ENCODE data around the gene WDR91.

DNA sequence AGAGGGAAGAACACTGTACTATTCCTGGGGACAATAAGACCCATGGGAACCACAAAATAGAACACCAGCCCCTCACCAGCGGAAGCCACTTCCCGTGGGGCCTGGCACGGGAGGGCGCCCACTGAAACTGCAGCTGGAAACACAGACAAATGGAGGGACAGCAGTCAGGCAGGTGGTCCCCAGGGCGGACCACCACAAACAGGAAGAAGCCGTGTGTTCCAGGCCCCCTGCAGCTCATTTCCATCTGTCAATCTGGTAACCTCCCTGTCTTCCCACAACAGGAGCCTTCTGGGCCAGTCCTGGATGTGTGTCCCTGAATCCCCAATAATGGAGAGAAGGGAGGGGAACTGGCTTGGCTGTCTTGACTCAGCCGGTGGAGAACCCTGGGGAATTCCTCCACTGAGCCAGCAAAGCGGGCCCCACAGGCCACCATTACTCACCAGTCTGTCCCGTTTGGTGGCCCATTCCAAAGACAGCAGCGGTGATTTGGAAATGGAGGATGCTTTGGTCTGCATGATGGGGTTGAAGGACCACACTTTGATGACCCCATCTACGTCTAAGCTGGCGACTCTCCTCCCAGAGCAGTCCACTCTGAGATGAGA is 16.7 kb downstream of the WDR91 start:
- TF ChIP-seq SREBF2 (IDR thresholded peaks at IDR 0.05) (no peak), POLR2A (IDR thresholded peaks at IDR 0.05; ENCODE audit: low read length) (no peak)
